Effector CD4-positive, alpha-beta T cell (primary cell): ENCODE data around the gene SSNA1.
A peak's percentile ranks its signal among the peaks of the same experiment; 100 is the strongest.

ENCODE experiments used
- DNase-seq: peaks from one replicate; pipeline ENCODE4 v3.0.0-alpha.2; 2020

SSNA1 gene

DNA sequence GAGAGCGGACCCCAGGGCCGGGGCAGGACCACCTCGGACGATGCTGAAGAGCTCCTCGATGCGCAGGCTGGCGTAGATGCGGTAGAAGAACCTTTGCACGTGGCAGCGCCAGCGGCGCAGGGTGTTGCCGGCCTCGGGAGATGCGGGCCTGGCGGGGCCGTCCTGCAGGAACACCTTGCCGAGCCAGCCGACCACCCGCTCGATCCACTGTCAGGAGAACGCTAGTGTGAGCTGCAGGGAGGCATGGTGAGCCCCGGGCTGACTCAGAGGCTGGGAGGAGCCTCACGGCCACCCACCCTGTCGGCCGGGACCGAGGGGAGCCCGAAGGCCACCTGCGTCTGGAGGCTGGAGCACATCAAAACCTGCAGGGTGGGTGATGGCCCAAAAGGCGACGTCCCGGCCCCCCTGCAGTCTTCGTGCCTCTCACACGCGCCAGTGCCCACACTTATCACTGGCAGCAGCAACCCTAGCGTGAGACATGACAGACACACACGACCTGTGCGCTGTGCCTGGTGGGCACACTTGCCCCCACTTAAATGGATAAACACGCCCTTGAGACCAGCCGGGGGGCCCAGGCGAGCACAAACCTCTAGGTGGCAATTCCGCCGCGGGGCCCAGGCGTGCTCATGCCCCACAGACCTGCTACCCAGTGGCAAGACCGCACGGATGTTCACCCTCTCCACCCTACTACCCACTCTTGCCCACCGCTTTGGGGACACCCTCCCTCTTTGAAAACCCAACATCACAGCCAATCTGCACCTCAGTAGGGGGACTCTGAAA is 3.4 kb upstream of the SSNA1 start:
- DNase-seq = no peak

DNA sequence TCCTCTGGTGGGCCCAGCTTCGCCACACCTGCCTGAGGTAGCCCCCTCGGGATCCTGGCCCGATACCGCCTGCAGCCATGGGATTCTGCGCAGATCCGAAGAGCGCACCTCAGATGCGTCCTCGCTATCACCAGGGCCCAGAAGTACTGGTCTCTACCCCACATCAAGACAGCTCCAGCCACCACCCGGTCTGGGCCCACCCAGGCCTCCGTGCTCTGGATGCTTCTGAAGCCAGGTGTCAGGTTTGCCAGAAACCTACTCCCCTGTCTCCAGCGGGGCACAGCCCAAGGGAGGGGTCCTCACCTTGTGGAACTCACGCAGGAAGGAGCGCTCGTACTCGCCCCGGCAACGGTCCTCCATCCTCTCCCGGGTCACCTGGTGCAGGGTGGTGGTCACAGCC is 2.6 kb upstream of the SSNA1 start:
- DNase-seq = no peak

DNA sequence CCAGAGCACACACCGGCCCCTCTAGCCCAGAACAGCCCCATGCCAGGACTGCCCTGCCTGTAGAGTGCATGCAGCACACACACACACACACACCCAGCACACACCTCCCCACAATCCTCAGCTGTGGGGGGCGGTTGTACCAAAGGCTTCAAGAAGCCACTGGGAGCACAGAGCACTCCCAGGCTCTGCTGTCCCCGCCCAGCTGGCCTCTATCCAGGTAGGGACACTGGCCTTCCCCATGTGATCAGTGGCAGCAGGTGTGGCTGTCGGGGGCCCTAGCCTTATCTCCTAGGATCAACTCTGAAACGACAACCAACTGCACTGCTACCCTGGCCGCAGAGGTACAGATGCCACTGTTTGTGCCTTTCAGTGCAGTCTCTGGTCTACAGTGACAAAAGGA is 2.1 kb upstream of the SSNA1 start:
- no peak for DNase-seq

DNA sequence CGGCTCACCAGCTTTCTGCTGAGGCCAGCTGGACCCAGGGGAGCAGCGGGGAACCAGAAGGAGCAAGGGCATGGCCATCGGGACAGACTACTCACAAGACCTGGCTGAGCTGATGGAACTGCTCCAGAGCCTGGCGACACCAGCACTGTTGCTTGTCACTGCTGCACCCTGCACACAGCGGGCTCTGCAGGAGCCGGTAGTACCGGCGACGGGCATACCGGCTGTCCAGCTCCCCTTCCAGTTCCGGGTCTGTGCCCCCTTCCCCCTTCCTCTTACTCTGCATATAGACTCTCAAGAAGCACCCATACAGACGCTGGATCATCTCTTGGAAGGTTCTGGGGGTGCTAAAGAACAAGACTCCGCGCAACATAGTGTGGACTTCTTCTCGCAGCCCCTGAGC is 1.1 kb upstream of the SSNA1 start:
- DNase-seq = no peak

DNA sequence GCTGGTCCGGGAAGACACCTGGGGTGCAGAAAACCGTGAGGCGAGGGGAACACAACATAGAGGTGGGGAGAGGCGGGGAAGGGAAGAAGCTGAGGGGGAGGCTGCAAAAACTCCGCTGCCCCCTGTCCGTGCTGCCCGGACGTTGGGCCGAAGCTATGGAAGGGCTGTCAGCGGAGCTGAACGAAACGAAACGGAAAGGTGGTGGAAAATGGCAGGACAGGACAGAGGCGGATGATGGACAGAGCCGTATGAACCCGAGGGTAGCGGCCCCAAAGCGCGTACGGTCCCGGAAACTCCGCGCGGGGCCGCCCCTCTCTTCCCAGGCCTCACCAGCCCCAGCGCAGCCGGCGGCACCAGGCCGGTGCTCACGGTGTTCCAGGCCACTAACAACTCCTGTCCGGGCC is 388 bp upstream of the SSNA1 start:
- no peak for DNase-seq

DNA sequence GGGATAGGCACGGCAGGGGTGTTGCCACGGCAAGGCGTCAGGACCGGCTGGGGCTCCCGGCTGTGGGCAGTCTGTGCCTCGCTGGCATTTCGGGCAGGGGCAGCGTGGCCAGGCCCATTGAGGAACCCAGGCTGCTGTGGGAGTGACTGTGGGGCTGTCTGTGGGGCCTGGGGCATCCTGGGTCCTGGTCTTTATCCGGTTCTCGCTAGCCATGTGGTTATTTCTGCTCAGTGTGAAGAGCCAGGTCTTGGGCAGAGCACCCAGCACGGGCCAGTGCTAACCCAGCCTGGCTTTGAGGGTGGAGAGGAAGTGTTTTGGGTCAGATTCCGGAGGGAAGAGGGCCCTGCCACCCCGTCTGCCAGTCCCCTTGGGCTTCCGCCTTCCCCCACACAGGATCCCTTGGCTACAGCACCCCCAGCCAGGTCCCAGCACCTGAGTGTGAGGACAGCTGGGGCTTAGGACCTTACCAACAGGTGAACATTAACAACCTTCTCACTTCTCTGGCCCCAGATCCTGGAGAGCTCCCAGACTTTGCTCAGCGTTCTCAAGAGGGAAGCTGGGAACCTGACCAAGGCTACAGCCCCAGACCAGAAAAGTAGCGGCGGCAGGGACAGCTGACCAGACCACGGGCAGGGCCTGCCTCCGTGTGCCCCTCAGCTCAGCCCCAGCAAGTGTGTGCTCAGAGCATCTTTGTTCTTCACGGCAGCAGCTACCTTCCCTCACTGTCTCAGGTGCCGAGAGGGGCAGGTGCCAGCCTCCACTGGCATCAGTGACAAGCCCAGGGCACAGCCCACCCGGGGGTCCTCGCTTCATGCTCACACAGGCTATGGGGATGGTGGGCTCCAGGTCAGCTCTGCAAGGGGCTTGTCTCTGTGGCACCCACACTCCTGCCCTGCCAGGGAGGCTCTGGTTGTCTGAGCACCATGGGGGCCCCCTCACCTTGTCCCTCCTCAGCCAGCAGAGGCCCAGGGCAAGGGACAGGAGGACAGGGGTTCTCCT is 1.1 kb downstream of the SSNA1 start:
- DNase-seq = no peak

DNA sequence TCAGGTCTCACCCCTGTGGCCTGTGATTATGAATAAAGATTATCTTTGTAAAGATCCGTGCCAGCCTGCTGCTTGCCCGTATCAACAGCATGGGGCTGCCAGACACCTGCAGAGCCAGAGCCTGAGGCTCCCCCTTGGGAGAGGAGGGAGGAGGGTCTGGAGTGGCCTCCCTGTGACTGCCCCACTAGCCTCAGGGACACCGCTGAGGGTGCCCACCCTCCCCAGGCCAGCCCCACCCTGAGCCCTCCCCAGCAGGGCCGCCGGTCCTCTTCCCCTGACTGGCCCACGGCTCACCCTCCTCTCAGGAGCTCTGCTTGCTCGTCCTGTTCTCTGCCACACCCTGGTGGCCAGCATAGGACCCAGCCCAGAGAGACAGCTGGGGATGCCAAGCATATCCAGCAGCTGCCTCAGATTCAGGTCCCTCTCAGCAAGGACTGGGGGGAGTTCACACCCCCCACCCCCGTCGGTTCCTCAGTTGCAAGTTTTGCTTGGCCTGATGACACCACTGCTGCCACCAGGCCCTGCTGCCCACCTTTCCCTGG is 1.9 kb downstream of the SSNA1 start:
- no peak for DNase-seq

DNA sequence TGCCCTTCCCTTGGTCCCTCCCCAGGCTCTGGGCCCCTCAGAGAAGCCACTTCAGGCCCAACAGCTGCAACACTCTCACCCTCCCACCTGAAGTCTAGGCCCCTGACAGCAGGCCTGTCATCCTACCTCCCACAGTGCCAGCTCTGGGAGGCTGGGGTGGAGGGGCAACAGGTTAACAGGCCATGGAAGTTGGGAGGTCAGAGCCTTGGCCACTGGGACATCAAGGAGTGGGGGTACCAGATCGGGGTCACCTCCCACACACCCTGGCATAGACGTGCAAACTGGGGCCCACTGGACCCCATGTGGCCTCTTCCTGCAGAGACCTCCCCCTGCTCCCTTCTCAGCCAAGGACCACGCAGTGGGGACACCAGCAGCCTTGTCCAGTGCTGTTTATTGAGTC is 2.8 kb downstream of the SSNA1 start:
- no peak for DNase-seq

DNA sequence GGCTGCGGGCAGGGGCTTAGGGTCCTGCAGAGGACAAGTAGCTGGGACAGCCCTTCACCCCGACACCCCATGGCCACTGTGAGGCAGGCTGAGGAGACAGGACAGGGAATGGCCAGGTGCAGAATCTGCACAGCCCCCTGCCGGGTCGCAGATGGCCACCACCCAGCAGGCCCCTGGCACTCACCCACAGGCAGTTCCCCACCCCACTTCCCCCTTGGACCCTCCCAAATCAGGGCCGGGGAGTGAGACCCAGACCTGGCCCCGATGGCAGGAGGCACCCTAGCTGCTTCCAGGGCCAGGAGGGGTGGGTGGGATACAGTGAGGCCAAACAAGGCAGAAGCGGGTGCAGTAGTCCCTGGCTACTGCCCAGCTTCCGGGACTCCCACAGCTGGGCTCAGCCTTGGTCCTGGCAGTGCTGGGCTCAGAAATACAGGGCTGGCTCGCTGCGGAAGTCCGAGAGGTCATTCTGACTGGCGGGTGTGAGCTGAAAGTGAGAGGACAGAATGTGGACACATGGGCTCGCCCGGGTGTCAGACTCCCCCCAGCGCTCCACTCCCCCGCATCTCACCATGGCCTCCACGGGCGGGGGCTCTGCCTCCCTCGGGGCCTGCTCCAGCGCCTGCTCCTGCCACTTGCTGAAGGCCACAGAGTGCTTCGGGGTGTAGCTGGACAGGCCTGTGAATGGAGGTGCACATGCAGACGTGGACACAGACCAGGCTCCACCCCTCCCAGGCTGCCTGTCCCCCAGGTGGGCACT is 3.4 kb downstream of the SSNA1 start:
- no peak for DNase-seq

DNA sequence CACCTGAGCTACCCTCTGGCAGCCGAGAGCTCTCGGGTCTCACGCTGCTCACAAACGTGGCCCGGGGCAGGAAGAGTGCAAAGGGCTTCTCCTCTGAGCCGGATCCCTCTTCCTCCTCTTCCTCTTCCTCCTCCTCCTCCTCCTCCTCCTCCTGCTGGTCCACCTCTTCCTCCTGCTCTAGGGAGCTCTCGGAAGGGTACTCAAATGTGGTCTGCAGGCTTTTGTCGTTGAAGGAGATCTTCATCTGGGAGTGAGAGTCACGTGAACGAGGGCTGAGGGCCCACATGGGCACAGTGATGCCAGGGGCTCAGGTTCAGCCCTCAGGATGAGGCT is 3.9 kb downstream of the SSNA1 start:
- DNase-seq = no peak

DNA sequence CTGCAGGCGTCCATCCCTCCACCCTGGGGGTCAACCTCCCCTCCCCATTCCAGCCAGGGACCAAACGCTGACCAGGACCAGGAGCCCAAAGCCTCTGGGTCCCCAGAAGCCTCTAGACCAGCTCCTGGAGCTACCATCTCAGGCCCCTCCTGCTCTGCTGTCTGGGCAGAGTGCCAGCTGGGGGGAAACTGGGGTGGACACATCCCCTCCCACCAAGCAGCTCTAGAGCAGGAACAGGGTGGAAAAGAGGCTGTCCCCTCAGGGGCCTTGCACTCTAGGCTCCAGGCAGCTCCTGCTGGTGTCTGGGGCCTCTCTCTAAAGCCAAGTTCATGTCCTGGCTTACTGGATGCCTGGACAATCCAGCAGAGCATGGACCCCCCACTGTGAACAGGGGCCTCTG is 4.4 kb downstream of the SSNA1 start:
- DNase-seq = no peak

DNA sequence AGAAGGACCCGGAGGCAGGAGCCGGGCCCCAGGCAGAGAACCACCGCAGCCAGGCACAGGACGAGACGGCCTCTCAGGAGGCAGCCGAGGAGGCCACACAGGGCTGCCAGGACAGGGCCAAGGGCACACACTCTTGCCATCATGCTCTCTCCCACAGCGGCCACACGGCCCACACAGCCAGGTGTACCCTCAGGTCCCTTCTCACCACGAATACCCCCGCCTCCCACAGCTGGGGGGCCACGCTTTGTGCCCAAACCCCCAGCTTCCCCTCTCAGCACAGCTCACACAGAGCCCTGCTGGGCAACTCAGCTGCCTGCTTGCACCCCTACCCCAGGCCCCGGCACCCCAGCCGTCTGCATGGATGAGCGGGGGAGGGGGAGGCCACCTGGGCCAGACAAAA is 5.3 kb downstream of the SSNA1 start:
- DNase-seq = no peak

DNA sequence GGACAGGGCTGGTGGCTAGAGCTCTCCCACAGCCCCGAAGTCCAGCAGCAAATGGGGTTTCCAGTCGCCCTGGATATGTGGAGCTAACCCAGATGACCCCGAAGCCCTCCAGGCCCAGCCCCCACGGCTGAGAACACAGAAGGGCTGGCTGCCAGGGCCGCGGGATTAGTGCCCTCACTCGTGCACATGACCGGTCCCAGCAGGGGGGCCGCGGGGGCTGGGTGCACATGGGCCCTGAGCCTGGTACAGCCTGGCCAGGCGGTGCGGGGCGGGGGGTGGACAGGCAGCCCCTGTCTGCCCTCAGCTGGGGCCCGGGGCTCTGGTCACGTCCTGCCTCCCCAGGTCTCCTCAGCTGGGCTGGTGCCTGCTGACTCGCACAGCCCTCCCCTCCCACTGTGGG is 5.9 kb downstream of the SSNA1 start:
- no peak for DNase-seq

DNA sequence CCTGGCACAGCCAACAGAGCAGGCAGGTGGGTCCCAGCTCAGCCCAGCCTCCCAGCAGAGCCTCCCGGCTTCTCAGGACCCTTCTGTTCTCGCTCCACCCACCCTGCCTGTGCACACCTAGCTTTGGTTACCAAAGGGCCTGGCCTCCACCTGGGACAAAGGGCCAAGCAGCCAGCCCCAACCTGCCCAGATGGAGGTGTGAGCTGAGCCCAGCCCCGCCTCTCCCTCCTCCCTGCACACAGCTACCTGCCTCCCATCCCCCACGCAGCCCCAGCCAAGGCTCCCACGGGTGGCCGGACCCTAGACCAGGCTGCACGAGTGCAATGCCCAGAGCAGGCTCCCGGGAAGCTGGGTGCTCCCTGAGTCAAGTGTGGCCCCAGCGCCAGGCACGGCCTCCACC is 6.4 kb downstream of the SSNA1 start:
- DNase-seq = no peak

DNA sequence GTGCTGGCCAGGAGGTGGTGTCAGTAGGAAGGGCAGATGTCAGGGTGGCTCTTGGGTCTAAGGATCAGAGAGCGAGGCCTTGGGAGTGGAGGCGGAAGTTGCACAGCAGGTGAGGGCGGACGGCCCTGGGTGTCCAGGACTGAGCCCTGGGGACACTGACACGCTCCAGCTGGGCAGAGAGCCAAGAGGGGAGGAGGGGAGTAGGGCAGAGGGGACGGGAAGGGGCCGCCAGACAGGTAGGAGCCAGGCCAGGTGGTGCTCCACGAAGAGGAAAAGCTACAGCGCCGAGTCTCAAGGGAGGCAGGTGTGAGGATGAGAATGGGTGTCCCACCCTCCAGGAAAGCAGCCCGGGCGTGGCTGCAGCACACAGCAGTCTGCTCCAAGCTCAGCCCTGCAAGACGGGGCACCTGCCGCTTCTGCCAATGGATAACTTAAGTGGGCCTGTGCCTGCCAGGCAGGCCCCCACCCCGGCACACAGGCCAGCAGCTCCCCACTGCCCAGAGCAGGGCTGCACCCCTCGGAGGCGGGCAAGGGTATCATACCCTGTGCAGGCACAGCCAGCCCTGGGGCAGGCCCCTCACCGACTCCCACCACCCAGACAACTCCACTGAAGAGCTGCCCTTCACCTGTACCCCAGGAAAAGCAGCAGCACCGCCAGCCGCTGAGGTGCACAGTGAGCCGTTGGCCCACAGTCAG is 7.2 kb downstream of the SSNA1 start:
- no peak for DNase-seq

DNA sequence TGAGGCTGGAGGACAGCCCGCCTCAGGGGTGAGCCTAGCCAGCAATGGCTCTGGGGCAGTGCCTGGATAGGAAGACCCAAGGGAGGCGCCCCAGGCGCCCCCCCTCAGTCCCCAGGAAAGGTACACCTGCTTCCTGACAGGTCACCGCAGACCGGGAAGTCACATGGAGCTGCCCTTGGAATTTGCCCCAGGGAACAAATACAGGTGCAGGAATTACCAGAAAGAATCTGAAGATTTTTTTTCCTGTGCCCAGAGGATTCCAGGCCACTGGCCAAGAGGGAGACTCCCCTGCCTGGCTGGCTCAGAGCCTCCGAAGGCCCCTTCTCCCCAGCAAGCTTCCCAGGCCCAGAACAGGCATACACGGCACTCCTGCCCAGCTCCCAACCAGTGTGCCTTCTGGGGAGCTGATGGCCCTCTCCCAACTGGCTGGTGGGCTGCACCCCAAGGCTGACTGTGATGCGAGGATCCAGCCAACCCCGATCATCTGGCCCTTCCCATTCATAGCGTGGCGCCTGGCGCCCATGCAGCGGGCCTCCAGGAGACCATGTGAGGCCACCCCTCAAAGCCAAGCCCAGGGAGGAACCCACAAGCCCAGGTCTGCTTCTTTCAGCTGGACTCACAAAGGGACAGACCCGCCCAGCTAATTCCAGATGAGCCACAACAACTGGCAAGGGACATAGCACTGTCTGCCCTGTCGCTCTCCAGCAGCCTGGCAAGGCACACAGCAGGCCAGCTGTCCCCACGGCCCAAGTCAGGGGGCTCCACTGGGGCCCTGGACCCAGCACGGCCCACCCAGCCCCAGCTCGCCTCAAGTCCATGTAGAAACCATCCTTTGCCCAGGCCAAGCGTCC is 9.8 kb downstream of the SSNA1 start:
- DNase-seq = no peak

DNA sequence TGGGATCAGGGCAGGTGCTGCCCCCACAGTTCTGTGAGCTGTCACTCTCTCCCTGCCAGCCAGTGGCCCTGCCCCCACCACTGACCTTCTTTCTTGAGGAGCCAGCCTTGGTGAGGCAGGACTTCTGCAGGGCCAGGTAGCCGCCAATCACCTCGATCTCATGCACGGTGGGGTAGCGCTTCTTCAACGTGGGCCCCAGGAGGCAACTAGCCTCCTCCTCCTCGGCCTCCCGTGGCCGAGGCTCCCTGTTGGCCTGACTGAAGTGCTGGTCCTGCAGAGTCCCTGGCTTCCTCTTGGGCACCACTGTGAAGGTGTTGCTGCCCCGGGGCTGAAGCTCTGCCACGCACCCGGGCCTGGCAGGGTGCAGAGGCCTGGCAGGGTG is 10.4 kb downstream of the SSNA1 start:
- no peak for DNase-seq

DNA sequence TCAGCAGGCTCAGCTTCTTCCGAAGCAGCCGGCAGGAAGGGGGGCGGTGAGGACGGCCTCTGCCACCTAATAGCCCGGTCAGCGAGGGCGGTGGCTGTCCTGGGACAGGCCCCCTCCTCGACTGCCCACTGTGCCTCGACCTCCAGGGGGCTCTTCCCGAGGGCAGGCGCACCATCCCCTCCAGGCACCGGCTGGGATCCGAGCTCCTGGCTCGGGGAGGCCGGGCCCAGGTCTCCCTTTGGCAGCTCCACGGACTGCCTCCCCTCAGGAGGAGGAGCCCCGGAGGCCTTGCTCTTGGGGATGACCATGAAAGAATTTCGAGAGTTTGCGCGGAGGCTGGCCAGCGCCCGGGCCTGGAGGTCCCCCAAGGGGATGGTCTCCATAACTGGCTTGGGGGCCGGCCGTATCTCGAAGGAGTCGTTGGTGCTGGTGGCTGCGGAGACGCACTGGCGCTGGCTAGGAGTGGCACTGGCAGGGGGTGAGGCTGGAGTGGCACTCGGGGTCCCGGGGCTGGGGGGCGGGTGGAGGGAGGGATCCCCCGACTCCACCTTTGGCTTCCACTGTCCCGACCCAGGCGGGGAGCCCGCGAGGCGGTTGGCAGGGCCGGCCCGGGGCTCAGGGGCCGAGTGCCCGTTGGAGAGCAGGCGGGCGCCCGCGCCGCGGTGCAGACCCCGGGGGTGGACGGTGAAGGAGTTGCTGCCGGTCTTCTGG is 11.1 kb downstream of the SSNA1 start:
- no peak for DNase-seq

DNA sequence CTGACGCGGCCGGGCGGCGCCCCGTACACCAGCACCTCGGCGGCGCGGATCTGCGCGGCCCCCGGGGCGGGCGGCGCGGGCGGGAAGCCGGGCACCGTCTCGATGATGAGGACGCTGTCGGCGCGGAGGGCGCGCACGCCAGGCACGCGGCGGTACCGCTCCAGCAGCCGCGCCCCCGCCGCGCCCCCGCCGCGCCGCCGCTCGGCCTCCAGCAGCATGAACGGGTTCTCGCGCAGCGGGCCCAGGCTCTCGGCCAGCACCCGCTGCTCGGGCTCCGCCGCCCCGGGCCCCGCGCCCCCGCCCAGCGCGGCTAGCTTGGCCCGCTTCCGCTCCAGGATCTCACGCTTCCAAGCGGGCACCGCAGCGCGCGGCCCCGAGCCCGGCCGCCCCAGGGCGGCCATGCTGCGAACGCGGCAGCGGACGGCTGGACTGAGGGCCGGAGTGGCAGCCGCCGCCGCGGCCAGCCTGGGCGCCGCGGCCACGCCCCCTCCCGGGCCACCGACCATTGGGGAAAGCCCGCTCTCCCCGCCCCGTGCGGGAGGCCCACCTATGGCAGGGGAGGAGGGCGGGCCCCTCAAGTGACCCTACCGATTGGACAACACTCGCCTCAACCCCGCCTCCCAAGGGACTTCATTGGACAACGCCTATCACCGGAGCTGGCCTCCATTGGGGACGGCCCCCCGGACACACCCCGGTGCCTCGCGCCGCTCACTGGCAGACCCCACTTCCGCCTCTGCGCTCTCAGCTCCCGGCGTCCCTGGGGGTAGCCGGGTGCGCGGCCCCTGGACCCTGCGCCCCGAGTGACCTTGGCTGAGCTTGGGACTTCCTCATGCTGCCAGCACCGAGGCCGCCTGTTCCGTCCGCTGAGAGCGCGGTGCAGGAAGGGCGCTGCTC is 12.1 kb downstream of the SSNA1 start, which contains the start of gene TPRN:
Gene TPRN, minus strand, starts transcription at position 431 of the 894 bp plus-strand sequence. Its CDS starts 30 bp downstream, at position 401.
- peak; percentile 97 for DNase-seq
